CD4-positive, alpha-beta T cell treated with Interleukin-12 subunit alpha and Interleukin-12 subunit beta, for 1 hour (primary cell): ENCODE measurements around the gene C16orf89.
"Not testable (repeated sequence)": the region's sequence is repeated elsewhere in the genome, so short reads cannot be mapped to it uniquely, and the experiment has no call there.

Experiments used
- DNase-seq: peaks from one replicate; pipeline ENCODE4 v3.0.0-alpha.2; 2020

C16orf89 gene

GRCh38 chr16:5059386-5060072 is 6.2 kb downstream of the C16orf89 start:
- DNase-seq: no peak

GRCh38 chr16:5058476-5058875 is 7.3 kb downstream of the C16orf89 start:
- no peak for DNase-seq

- DNase-seq: peak; percentile 37
Observed at GRCh38 chr16:5056352-5056751, 9.4 kb downstream of the C16orf89 start.

GRCh38 chr16:5054876-5055865 is 10.6 kb downstream of the C16orf89 start:
- DNase-seq: no peak

GRCh38 chr16:5046914-5047313 is 18.8 kb downstream of the C16orf89 start:
- no peak for DNase-seq

- no peak for DNase-seq
Observed at GRCh38 chr16:5045499-5046115, 20.1 kb downstream of the C16orf89 start.

- DNase-seq: not testable (repeated sequence)
Observed at GRCh38 chr16:5044581-5044980, 21.2 kb downstream of the C16orf89 start.

GRCh38 chr16:5044011-5044540 is 21.7 kb downstream of the C16orf89 start:
- no peak for DNase-seq

GRCh38 chr16:5042574-5043171 is 23.1 kb downstream of the C16orf89 start:
- no peak for DNase-seq

- no peak for DNase-seq
Observed at GRCh38 chr16:5041600-5042133, 24.1 kb downstream of the C16orf89 start.

GRCh38 chr16:5040451-5040850 is 25.3 kb downstream of the C16orf89 start:
- no peak for DNase-seq

GRCh38 chr16:5036228-5037156 is 29.3 kb downstream of the C16orf89 start:
- DNase-seq: no peak

GRCh38 chr16:5035909-5036227 is 29.9 kb downstream of the C16orf89 start:
- no peak for DNase-seq

GRCh38 chr16:5034167-5034523 is 31.6 kb downstream of the C16orf89 start:
- DNase-seq: no peak

- DNase-seq: peak; percentile 85
Observed at GRCh38 chr16:5033256-5034166, 32.2 kb downstream of the C16orf89 start, which contains the start of gene NAGPA. NAGPA (minus strand) TSS chr16:5033935; CDS start chr16:5033914, 21 bp downstream.

GRCh38 chr16:5032748-5033167 is 33.0 kb downstream of the C16orf89 start:
- no peak for DNase-seq

- no peak for DNase-seq
Observed at GRCh38 chr16:5031601-5032000, 34.2 kb downstream of the C16orf89 start.

GRCh38 chr16:5030251-5030870 is 35.4 kb downstream of the C16orf89 start:
- no peak for DNase-seq

- no peak for DNase-seq
Observed at GRCh38 chr16:5028950-5029475, 36.7 kb downstream of the C16orf89 start.
